HUES48 (cell line): ENCODE results near the gene UPF1.

Experiments used
- H3K27ac ChIP-seq: one replicate; pipeline ENCODE4 v1.7.0; 2013; ENCODE audit warnings: low read depth, low read length, inconsistent platforms
- H3K27me3 ChIP-seq: 2 replicates; pipeline ENCODE4 v1.6.1; 2013; ENCODE audit warnings: mild to moderate bottlenecking, low read length; ENCODE audit not compliant: control insufficient read depth, insufficient read depth
- H3K36me3 ChIP-seq: 2 replicates; pipeline ENCODE4 v1.6.1; 2013; ENCODE audit warnings: low read length; ENCODE audit not compliant: control insufficient read depth, insufficient read depth
- H3K4me1 ChIP-seq: 2 replicates; pipeline ENCODE4 v1.6.1; 2013; ENCODE audit warnings: mild to moderate bottlenecking, low read length; ENCODE audit not compliant: control insufficient read depth, insufficient read depth
- H3K4me3 ChIP-seq: 2 replicates; pipeline ENCODE4 v1.5.1; 2013; ENCODE audit warnings: mild to moderate bottlenecking, low read depth, low read length
- H3K9ac ChIP-seq: 2 replicates; pipeline ENCODE4 v1.6.1; 2013; ENCODE audit warnings: mild to moderate bottlenecking, low read depth, low read length, moderate library complexity
- H3K9me3 ChIP-seq: 2 replicates; pipeline ENCODE4 v1.6.1; 2013; ENCODE audit warnings: low read length; ENCODE audit not compliant: control insufficient read depth, insufficient read depth

Gene UPF1

DNA sequence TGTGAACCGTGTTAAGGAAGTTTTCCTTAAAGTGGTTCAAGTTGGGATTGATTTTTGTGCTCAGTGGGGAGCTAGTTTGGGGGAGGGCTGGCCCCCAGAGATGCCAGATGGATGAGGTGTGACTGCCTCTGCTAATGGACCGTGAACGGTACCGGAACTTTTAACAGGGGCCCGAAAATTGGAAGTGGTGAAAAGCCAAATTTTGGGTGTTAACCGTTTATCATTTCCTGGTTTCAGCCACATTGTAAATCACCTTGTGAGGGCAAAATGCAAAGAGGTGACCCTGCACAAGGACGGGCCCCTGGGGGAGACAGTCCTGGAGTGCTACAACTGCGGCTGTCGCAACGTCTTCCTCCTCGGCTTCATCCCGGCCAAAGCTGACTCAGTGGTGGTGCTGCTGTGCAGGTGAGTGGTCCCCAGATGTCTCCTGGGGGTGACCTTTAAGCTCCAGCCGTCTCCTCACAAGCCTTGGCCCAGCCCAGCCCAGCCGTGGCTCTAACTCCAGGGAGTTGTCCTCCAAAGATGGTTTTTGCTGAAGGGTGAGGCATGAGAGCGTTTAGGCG, 18.2 kb downstream of the UPF1 start:
- H3K27me3 ChIP-seq: no peaks in the 10 kb centered on the region
- no peak overlapping the region for H3K27ac ChIP-seq
- H3K9ac ChIP-seq: no peak overlapping the region
- peaks cover 78% of the 10 kb centered on the region for H3K36me3 ChIP-seq
- H3K9me3 ChIP-seq: no peaks in the 10 kb centered on the region
- no peaks in the 10 kb centered on the region for H3K4me1 ChIP-seq
- no peak overlapping the region for H3K4me3 ChIP-seq

- Histone ChIP-seq H3K4me3 (no peak overlapping the region), H3K27ac (no peak overlapping the region), H3K9me3 (no peaks in the 10 kb centered on the region), H3K9ac (no peak overlapping the region), H3K36me3 (peaks cover 85% of the 10 kb centered on the region), H3K4me1 (no peaks in the 10 kb centered on the region), H3K27me3 (no peaks in the 10 kb centered on the region)
Observed at GRCh38 chr19:18850471-18851375, 19.0 kb downstream of the UPF1 start.

DNA sequence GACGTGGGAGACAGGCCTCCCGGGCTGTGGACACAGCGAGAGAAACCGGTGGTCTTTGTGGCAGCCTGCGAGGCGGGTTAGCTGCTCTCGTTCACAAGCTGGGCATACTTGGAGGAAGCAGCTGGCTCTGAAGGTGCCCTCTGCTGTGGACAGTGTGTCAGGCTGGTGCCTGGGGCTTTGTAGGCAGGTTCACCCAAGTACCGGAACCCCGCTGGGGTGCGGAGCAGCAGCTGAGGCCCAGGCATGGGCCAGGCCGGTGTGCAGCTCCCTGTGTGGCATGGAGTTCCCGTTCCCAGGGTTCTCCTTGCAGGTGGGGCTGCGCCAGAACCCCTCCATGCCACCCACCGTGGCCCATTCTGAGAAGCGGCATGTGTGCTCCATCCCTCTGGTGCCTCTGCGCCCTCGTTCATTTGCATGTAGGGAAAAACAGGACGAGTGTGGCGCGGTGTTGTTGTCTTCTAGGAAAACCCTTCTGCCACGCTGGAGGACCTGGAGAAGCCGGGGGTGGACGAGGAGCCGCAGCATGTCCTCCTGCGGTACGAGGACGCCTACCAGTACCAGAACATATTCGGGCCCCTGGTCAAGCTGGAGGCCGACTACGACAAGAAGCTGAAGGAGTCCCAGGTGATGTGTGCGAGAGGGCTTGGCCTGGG, 20.0 kb downstream of the UPF1 start:
- no peak overlapping the region for H3K27ac ChIP-seq
- H3K9me3 ChIP-seq: no peaks in the 10 kb centered on the region
- no peak overlapping the region for H3K4me3 ChIP-seq
- H3K36me3 ChIP-seq: peaks cover 91% of the 10 kb centered on the region
- no peaks in the 10 kb centered on the region for H3K27me3 ChIP-seq
- H3K9ac ChIP-seq: no peak overlapping the region
- no peaks in the 10 kb centered on the region for H3K4me1 ChIP-seq

DNA sequence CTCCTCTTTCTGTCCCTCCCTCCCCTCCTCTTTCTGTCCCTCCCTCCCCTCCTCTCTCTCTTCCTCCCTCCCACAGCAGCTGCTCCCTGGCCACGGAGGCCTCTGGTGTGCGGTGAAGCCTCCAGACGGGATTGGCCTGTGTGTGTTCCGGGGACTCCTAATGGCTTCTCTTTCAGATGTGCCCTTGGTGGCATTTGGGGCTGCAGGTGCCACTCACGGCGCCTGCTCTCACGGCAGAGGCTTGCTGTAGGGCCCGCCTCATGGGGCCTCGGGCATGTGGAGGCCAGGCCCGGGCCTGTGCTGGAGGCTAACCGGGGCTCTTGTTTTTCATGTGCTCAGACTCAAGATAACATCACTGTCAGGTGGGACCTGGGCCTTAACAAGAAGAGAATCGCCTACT, 20.9 kb downstream of the UPF1 start:
- Histone ChIP-seq H3K9ac (no peak overlapping the region), H3K9me3 (no peaks in the 10 kb centered on the region)

GRCh38 chr19:18853755-18854427, 22.1 kb downstream of the UPF1 start:
- peaks cover 98% of the 10 kb centered on the region for H3K36me3 ChIP-seq
- no peaks in the 10 kb centered on the region for H3K4me1 ChIP-seq
- no peak overlapping the region for H3K27ac ChIP-seq
- H3K9me3 ChIP-seq: no peaks in the 10 kb centered on the region
- H3K27me3 ChIP-seq: no peaks in the 10 kb centered on the region
- no peak overlapping the region for H3K4me3 ChIP-seq
- no peak overlapping the region for H3K9ac ChIP-seq

More for the DNA sequence above, 20.9 kb downstream of the UPF1 start:
- Histone ChIP-seq H3K27me3 (no peaks in the 10 kb centered on the region), H3K4me1 (no peaks in the 10 kb centered on the region), H3K4me3 (no peak overlapping the region), H3K27ac (no peak overlapping the region), H3K36me3 (peaks cover 98% of the 10 kb centered on the region)

- H3K4me1 ChIP-seq: no peaks in the 10 kb centered on the region
- no peaks in the 10 kb centered on the region for H3K9me3 ChIP-seq
- H3K4me3 ChIP-seq: no peak overlapping the region
- peaks cover 98% of the 10 kb centered on the region for H3K36me3 ChIP-seq
- H3K27me3 ChIP-seq: no peaks in the 10 kb centered on the region
- no peak overlapping the region for H3K27ac ChIP-seq
- H3K9ac ChIP-seq: no peak overlapping the region
Observed at GRCh38 chr19:18854982-18855381, 23.2 kb downstream of the UPF1 start.

GRCh38 chr19:18855647-18856384, 24.1 kb downstream of the UPF1 start:
- no peaks in the 10 kb centered on the region for H3K9me3 ChIP-seq
- no peaks in the 10 kb centered on the region for H3K4me1 ChIP-seq
- H3K36me3 ChIP-seq: peaks cover 98% of the 10 kb centered on the region
- H3K27ac ChIP-seq: no peak overlapping the region
- H3K4me3 ChIP-seq: no peak overlapping the region
- no peaks in the 10 kb centered on the region for H3K27me3 ChIP-seq
- no peak overlapping the region for H3K9ac ChIP-seq

- H3K27ac ChIP-seq: no peak overlapping the region
- H3K36me3 ChIP-seq: peaks cover 98% of the 10 kb centered on the region
- H3K9me3 ChIP-seq: no peaks in the 10 kb centered on the region
- no peak overlapping the region for H3K4me3 ChIP-seq
- no peak overlapping the region for H3K9ac ChIP-seq
- H3K27me3 ChIP-seq: no peaks in the 10 kb centered on the region
- no peaks in the 10 kb centered on the region for H3K4me1 ChIP-seq
Observed at GRCh38 chr19:18856385-18857126, 24.8 kb downstream of the UPF1 start.

DNA sequence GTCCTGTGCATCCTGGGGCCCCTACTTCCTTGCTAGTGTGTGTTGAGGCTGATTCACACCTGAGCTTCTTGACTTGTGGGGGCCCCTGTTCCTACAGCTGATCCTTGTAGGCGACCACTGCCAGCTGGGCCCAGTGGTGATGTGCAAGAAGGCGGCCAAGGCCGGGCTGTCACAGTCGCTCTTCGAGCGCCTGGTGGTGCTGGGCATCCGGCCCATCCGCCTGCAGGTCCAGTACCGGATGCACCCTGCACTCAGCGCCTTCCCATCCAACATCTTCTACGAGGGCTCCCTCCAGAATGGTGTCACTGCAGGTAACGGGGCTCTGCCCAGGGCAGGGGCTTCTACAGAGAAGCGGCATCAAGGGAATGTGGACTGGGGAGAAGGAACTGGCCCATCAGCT, 25.5 kb downstream of the UPF1 start:
- Histone ChIP-seq H3K27me3 (no peaks in the 10 kb centered on the region), H3K9ac (no peak overlapping the region), H3K36me3 (peaks cover 98% of the 10 kb centered on the region), H3K27ac (no peak overlapping the region), H3K4me1 (no peaks in the 10 kb centered on the region), H3K9me3 (no peaks in the 10 kb centered on the region), H3K4me3 (no peak overlapping the region)
